CD4-positive, alpha-beta memory T cell (primary cell): Measurements from ENCODE around the gene ZMYND11. TPM values are rescaled to one million over a fixed set of nuclear protein-coding genes. Genes with fewer than 3 reads are reported as not detected.
"Not testable (repeated sequence)": the region's sequence is repeated elsewhere in the genome, so short reads cannot be mapped to it uniquely, and the experiment has no call there.

ENCODE experiments used
- CTCF ChIA-PET: fragments of 350-600 bp; sonication (Branson Sonifier 250); formaldehyde crosslinking; loops from one replicate; lab custom pipeline; 2021; ENCODE audit warnings: inconsistent platforms; ENCODE audit not compliant: partially characterized antibody; lab: Charles Lee
- POLR2A ChIA-PET: fragments of 350-600 bp; sonication (Branson Sonifier 250); formaldehyde crosslinking; loops from one replicate; lab custom pipeline; 2021; ENCODE audit not compliant: partially characterized antibody; lab: Charles Lee
- DNase-seq, 5 donors: peaks; one replicate each; pipeline versions ENCODE4 v3.0.0 to v3.0.0-alpha.2; 2020 to 2022; ENCODE audit warnings: mixed read lengths in 1 of 5
- H3K27ac ChIP-seq: one replicate; pipeline ENCODE4 v1.7.0; 2013; ENCODE audit warnings: low read depth, low read length
- H3K27me3 ChIP-seq: 2 replicates; pipeline ENCODE4 v1.7.0; 2013; ENCODE audit warnings: mild to moderate bottlenecking, low read length, moderate library complexity; ENCODE audit not compliant: insufficient read depth
- H3K36me3 ChIP-seq: 2 replicates; pipeline ENCODE4 v1.7.0; 2013; ENCODE audit warnings: mild to moderate bottlenecking, low read length, moderate library complexity; ENCODE audit not compliant: insufficient read depth
- H3K4me1 ChIP-seq: 2 replicates; pipeline ENCODE4 v1.7.0; 2013; ENCODE audit warnings: mild to moderate bottlenecking, low read length, moderate library complexity; ENCODE audit not compliant: insufficient read depth
- H3K4me3 ChIP-seq, 2 donors: one replicate each; pipeline ENCODE4 v1.7.0; 2013; ENCODE audit warnings: low read length in 2 of 2, mild to moderate bottlenecking in 1 of 2
- H3K9me3 ChIP-seq, 2 donors: one replicate each; pipeline ENCODE4 v1.7.0; 2013; ENCODE audit warnings: low read length in 2 of 2, control low read depth in 1 of 2; ENCODE audit not compliant: control insufficient read depth in 1 of 2
- H3K27ac Mint-ChIP-seq, 7 donors: one replicate each; pipeline ENCODE4 v1.8.0; 2020 to 2021; ENCODE audit warnings: mixed read lengths in 7 of 7, mild to moderate bottlenecking in 6 of 7, inconsistent platforms in 3 of 7, moderate library complexity in 3 of 7
- H3K27me3 Mint-ChIP-seq, 2 donors: one replicate each; pipeline ENCODE4 v1.8.0; 2020 to 2021; ENCODE audit warnings: mixed read lengths in 2 of 2
- H3K36me3 Mint-ChIP-seq, 2 donors: one replicate each; pipeline ENCODE4 v1.8.0; 2020 to 2021; ENCODE audit warnings: mixed read lengths in 2 of 2, inconsistent platforms in 1 of 2, mild to moderate bottlenecking in 1 of 2
- H3K4me1 Mint-ChIP-seq, 4 donors: one replicate each; pipeline ENCODE4 v1.8.0; 2020 to 2021; ENCODE audit warnings: mixed read lengths in 4 of 4, mild to moderate bottlenecking in 1 of 4
- H3K4me3 Mint-ChIP-seq, 8 donors: one replicate each; pipeline ENCODE4 v1.8.0; 2020 to 2021; ENCODE audit warnings: mixed read lengths in 8 of 8, mild to moderate bottlenecking in 7 of 8, moderate library complexity in 6 of 8, inconsistent platforms in 3 of 8
- H3K9me3 Mint-ChIP-seq, 8 donors: one replicate each; pipeline ENCODE4 v1.8.0; 2020 to 2021; ENCODE audit warnings: mixed read lengths in 8 of 8, mild to moderate bottlenecking in 5 of 8, inconsistent platforms in 3 of 8, moderate library complexity in 1 of 8
- intact Hi-C: fragments of 100-400 bp; cut with micrococcal nuclease; formaldehyde crosslinking; loops from one replicate; pipeline ENCODE4 v1.15.1; 2023
- polyA plus RNA-seq, 2 donors: library from polyadenylated mRNA; unstranded; fragments of 300-500 nt; fragmentation: Illumina TruSeq; gene quantifications; one replicate each; pipeline ENCODE4 v1.2.3, GENCODE V29; 2021
- total RNA-seq, 2 experiments: library from RNA; stranded (reverse); gene quantifications; one replicate each; pipeline ENCODE4 v1.2.3, GENCODE V29; 2021

Gene ZMYND11
- total and polyA plus RNA-seq, 4 experiments from 2014 or later: 26.6 to 63.2 (median 52.1) TPM

DNA sequence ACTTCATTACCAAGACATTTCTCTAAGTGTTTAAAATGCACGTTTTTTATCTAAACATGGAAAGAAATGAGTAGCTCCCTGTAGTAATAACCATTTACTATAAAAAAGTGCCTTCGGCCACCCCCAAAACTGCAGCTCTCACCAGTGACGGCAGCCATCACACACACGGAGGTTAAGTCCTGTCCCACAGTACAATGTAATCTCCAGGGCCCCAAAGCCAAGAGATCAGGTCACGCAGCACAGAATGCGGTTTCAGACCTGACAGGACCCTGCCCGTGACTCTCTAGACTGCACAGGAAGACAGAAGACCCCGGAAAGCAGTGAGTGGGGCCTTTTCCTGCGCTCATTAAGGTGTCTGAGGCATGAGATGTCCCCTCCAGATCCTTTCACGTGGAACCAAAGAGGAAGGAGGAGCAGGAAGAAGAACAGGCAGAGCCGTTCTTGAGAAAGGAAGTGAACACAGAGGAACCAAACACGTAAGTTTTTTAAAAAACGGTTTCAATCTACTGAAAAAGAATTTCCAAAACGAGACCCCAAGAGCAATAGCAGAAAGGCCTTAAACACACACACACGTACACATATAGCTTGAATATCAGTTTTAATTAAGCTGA lies 125.7 kb downstream of the ZMYND11 start:
- Histone ChIP-seq H3K36me3 (no peaks in the 10 kb centered on the region), H3K27me3 (no peaks in the 10 kb centered on the region), H3K4me3 (no peak overlapping the region), H3K27ac (no peak overlapping the region), H3K9me3 (no peaks in the 10 kb centered on the region), H3K4me1 (no peaks in the 10 kb centered on the region)
- ChIA-PET POLR2A (no interaction called here), CTCF (interaction anchor here (1.4 kb wide), 1 partner anchor 190 kb away, joined by 3 read pairs; no protein-coding TSS in a partner anchor)
- H3K9me3 Mint-ChIP-seq: peaks cover 0 to 7% (median 0%) of the 10 kb centered on the region in 8 donors
- H3K4me1 Mint-ChIP-seq: peaks cover 0 to 13% (median 3%) of the 10 kb centered on the region in 4 donors
- H3K27ac Mint-ChIP-seq: peak overlapping the region in 1 of 7 donors; percentile 59
- H3K27me3 Mint-ChIP-seq: no peaks in the 10 kb centered on the region
- intact Hi-C loops: no loop called here
- no peak for DNase-seq
- H3K4me3 Mint-ChIP-seq: no peak overlapping the region
- H3K36me3 Mint-ChIP-seq: no peaks in the 10 kb centered on the region

DNA sequence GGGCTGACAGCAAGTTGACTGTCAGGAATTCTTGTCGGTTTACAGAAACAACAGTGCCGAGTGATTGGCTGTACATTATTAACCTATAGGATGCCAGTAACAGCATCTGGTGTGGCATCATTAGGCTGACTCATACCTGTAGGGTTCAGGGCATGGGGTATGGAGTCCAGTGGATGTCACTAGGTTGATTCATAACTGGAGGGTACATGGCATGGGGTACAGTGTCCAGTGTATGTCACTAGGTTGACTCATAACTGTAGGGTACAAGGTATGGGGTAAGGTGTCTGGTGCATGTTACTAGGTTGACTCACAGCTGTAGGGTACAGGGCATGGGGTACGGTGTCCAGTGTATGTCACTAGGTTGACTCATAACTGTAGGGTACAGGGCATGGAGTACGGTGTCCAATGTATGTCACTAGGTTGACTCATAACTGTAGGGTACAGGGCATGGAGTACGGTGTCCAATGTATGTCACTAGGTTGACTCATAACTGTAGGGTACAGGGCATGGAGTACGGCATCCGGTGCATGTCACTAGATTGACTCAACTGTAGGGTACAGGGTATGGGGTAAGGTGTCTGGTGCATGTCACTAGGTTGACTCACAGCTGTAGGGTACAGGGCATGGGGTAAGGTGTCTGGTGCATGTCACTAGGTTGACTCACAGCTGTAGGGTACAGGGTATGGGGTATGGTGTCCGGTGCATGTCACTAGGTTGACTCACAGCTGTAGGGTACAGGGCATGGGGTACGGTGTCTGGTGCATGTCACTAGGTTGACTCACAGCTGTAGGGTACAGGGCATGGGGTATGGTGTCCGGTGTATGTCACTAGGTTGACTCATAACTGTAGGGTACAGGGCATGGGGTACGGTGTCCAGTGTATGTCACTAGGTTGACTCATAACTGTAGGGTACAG lies 129.2 kb downstream of the ZMYND11 start:
- H3K4me3 Mint-ChIP-seq, H3K4me1 Mint-ChIP-seq, H3K4me3 ChIP-seq, H3K27me3 Mint-ChIP-seq, intact Hi-C loops, H3K36me3 ChIP-seq, H3K27ac Mint-ChIP-seq, H3K4me1 ChIP-seq, H3K9me3 Mint-ChIP-seq, H3K9me3 ChIP-seq, H3K36me3 Mint-ChIP-seq, POLR2A ChIA-PET, H3K27me3 ChIP-seq, DNase-seq, CTCF ChIA-PET, H3K27ac ChIP-seq: not testable (repeated sequence)

DNA sequence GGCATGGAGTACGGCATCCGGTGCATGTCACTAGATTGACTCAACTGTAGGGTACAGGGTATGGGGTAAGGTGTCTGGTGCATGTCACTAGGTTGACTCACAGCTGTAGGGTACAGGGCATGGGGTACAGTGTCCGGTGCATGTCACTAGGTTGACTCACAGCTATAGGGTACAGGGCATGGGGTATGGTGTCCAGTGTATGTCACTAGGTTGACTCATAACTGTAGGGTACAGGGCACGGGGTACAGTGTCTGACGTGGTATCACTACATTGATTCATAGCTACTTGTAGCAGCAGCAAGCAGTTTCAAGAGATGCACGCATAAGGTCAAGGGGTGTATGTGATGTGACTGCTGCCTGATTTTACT lies 129.8 kb downstream of the ZMYND11 start:
- H3K27ac Mint-ChIP-seq, POLR2A ChIA-PET, H3K36me3 ChIP-seq, H3K4me1 ChIP-seq, H3K36me3 Mint-ChIP-seq, DNase-seq, intact Hi-C loops, H3K4me3 ChIP-seq, H3K4me3 Mint-ChIP-seq, H3K9me3 ChIP-seq, H3K27ac ChIP-seq, H3K27me3 Mint-ChIP-seq, CTCF ChIA-PET, H3K9me3 Mint-ChIP-seq, H3K27me3 ChIP-seq, H3K4me1 Mint-ChIP-seq: not testable (repeated sequence)

DNA sequence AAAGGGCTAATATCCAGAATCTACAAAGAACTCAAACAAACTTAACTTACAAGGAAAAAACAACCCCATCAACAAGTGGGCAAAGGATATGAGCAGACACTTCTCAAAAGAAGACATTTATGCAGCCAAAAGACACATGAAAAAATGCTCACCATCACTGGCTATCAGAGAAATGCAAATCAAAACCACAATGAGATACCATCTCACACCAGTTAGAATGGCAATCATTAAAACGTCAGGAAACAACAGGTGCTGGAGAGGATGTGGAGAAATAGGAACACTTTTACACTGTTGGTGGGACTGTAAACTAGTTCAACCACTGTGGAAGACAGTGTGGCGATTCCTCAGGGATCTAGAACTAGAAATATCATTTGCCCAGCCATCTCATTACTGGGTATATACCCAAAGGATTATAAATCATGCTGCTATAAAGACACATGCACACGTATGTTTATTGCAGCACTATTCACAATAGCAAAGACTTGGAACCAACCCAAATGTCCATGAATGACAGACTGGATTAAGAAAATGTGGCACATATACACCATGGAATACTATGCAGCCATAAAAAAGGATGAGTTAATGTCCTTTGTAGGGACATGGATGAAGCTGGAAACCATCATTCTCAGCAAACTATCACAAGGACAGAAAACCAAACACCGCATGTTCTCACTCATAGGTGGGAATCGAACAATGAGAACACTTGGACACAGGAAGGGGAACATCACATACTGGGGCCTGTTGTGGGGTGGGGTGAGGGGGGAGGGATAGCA lies 130.7 kb downstream of the ZMYND11 start:
- H3K4me1 ChIP-seq, H3K4me3 ChIP-seq, H3K9me3 Mint-ChIP-seq, H3K27me3 ChIP-seq, H3K9me3 ChIP-seq, H3K36me3 Mint-ChIP-seq, intact Hi-C loops, H3K4me3 Mint-ChIP-seq, H3K27ac ChIP-seq, CTCF ChIA-PET, H3K27me3 Mint-ChIP-seq, POLR2A ChIA-PET, DNase-seq, H3K4me1 Mint-ChIP-seq, H3K36me3 ChIP-seq: not testable (repeated sequence)
- H3K27ac Mint-ChIP-seq: peak overlapping the region in 1 of 7 donors; percentile 10

DNA sequence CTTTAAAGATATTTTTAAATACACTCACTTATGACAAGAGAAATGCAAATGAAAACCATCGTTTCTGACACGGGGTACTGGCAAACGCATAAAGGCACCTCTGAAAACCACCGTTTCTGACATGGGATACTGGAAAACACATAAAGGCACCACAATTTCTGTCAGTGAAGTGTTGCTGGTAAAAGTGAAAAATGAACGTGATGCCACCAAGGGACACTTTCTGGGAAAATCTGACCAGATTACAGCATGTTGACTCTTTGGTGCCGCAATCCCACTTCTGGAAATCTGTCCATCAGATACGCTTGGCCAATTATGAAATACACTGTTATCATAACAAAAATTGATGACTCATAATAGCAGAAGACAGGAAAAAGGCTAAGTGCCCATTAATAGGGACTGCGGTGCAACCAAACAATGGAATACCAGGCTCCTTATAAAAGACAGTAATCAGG lies 131.7 kb downstream of the ZMYND11 start:
- H3K36me3 ChIP-seq: no peaks in the 10 kb centered on the region
- H3K27ac Mint-ChIP-seq: no peak overlapping the region
- POLR2A ChIA-PET: no interaction called here
- CTCF ChIA-PET: no interaction called here
- H3K4me1 Mint-ChIP-seq: peaks cover 0 to 9% (median 3%) of the 10 kb centered on the region in 4 donors
- H3K27me3 ChIP-seq: no peaks in the 10 kb centered on the region
- no peak for DNase-seq
- H3K4me3 ChIP-seq: no peak overlapping the region
- H3K4me3 Mint-ChIP-seq: no peak overlapping the region
- no peaks in the 10 kb centered on the region for H3K36me3 Mint-ChIP-seq
- H3K4me1 ChIP-seq: no peaks in the 10 kb centered on the region
- peaks cover 0 to 6% (median 0%) of the 10 kb centered on the region in 8 donors for H3K9me3 Mint-ChIP-seq
- intact Hi-C loops: no loop called here
- no peaks in the 10 kb centered on the region for H3K27me3 Mint-ChIP-seq
- H3K27ac ChIP-seq: no peak overlapping the region
- no peaks in the 10 kb centered on the region for H3K9me3 ChIP-seq

DNA sequence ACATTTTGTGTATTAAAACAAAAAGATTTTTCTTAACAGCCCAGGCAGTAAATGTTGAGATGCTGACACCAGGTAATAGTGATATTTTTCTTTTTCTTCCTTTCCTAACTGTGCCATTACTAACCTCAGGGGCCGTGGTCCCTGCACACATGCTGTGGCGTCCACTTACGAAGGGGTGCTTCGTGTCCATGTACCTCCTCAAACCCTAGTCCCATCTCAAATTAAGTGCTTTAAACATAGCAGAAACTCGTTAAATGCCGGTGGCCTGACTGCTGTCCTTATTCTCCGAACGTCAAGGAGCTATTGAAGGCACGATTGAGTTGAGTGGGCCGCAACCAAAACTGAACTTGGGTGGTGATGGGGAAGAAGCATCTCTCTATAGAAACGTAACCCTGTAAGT lies 132.4 kb downstream of the ZMYND11 start:
- ChIA-PET CTCF (no interaction called here), POLR2A (no interaction called here)
- Histone ChIP-seq H3K4me3 (no peak overlapping the region), H3K36me3 (no peaks in the 10 kb centered on the region), H3K4me1 (no peaks in the 10 kb centered on the region), H3K27ac (no peak overlapping the region), H3K9me3 (no peaks in the 10 kb centered on the region), H3K27me3 (no peaks in the 10 kb centered on the region)
- peaks cover 0 to 9% (median 3%) of the 10 kb centered on the region in 4 donors for H3K4me1 Mint-ChIP-seq
- DNase-seq: no peak
- no peak overlapping the region for H3K27ac Mint-ChIP-seq
- no peaks in the 10 kb centered on the region for H3K27me3 Mint-ChIP-seq
- H3K36me3 Mint-ChIP-seq: no peaks in the 10 kb centered on the region
- intact Hi-C loops: no loop called here
- no peak overlapping the region for H3K4me3 Mint-ChIP-seq
- H3K9me3 Mint-ChIP-seq: peaks cover 0 to 6% (median 0%) of the 10 kb centered on the region in 8 donors

DNA sequence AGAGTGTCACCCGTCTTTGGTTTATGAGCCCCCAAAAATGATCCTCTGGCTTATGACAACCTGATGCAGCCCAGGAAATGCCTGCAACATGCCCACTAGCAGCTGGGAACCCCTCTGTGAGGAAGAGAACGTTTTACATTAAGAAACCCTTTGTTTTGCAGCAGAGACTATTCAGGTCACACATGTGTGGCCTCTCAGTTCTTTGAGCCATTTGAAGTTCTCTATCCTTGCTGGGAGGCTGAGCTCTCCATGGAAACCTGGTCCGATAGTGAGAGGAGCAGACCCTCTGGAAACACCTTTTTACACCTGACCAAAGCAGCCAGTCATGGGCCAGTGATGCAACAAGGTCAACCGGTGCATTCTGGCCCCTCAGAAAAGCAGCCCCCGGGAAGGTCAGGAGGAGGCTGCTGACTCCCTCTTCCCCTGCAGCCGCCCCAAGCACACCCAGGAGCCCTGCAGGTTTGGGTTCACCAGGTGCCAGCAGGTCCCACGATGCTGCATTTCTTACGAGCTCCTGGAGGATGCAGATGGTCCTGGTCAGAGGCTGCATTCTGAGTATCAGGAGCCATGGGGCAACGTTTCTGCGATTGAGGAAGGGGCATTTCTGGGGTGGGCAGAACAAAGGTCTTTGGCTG lies 134.3 kb downstream of the ZMYND11 start:
- Mint-ChIP-seq H3K9me3 (peaks cover 0 to 6% (median 0%) of the 10 kb centered on the region in 8 donors), H3K36me3 (no peaks in the 10 kb centered on the region), H3K4me3 (no peak overlapping the region), H3K27ac (no peak overlapping the region), H3K27me3 (no peaks in the 10 kb centered on the region), H3K4me1 (peaks cover 0 to 7% (median 3%) of the 10 kb centered on the region in 4 donors)
- H3K4me3 ChIP-seq: no peak overlapping the region
- no peak for DNase-seq
- H3K27ac ChIP-seq: no peak overlapping the region
- H3K36me3 ChIP-seq: no peaks in the 10 kb centered on the region
- no peaks in the 10 kb centered on the region for H3K4me1 ChIP-seq
- ChIA-PET POLR2A (no interaction called here), CTCF (no interaction called here)
- no peaks in the 10 kb centered on the region for H3K27me3 ChIP-seq
- intact Hi-C loops: no loop called here
- H3K9me3 ChIP-seq: no peaks in the 10 kb centered on the region
